Hepatocyte (in vitro differentiated cells): ENCODE data around the gene ZFAND4.

Experiments
- CTCF ChIP-seq: fragments of 200-600 bp; sonication (generic); IDR thresholded peaks from 2 replicates; pipeline ENCODE4 v1.5.1; 2016; ENCODE audit warnings: antibody characterized with exemption, mild to moderate bottlenecking; ENCODE audit not compliant: poor library complexity
- EZH2 ChIP-seq: fragments of 200-600 bp; sonication (generic); IDR thresholded peaks from 2 replicates; pipeline ENCODE4 v1.6.1; 2016; ENCODE audit warnings: antibody characterized with exemption, mild to moderate bottlenecking, borderline replicate concordance

GRCh38 chr10:45580371-45581215 is 92.0 kb downstream of the ZFAND4 start:
- TF ChIP-seq CTCF = no peak
- no peak for TF ChIP-seq EZH2
